NCI-H2081 (cell line): ENCODE data around the gene IFNAR2.

Experiments used
- DNase-seq, 2 experiments: peaks; one replicate each; lab custom pipeline; 2025; lab: John Stamatoyannopoulos, UW

IFNAR2 gene

DNA sequence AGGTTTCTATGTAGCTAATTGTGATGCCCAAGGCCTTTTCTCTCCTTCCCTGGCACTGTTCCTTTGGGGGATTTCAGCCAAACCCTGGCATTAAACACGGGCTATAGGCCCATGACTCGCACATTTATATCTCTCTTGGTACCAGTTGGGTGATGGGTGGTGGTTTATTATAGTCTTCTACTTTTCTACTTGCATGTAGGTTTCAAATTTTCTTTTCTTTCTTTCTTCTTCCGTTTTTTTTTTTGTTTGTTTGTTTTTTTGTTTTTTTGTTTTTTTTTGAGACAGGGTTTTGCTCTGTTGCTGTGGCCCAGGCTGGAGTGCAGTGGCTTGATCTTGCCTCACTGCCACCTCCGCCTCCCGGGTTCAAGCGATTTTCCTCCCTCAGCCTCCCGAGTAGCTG is 37.5 kb downstream of the IFNAR2 start:
- no peak for DNase-seq

DNA sequence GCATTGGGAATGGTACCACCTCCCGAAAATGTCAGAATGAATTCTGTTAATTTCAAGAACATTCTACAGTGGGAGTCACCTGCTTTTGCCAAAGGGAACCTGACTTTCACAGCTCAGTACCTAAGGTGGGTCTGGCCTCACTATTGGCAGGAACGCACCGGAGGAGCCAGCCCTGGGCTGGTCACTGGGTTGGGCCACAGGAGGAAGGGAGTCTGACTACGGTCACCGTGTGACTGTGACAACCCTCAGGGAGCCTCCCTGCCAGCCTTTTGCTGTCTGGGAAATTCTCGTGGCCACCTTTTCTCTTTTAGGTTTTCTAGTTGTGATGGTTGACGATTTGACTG is 38.6 kb downstream of the IFNAR2 start:
- DNase-seq = no peak

DNA sequence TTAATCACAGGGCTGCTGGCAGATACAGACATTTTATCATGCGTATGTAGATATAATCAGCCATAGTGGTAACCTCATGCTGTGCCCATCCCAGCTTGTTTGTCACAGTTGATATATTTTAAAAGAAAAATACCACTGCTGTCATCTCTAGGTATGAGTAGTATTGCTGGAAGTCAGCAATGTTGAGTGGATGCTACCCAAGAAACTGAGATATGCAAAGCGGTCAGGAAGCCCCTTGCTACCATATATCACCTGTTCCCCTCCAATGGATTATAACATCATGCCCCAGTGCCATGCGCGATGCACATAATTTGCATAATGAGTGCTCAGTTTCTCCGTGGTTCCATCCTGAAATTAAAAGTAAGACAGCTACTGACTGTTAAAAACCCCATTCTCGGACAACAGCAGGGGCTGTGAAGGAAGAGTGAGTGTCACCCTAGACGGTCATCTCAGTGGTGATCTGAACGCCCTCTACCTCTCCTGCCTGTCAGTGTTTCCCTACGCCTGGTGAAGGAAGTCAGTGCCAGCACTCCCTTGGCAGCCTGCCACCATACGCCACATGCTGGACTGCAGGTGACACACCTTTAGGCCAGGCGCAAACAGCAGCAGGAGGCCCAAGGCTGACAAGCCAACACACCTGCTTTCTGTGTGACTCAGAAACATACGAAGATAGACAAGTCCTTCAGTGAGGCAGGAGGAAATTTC is 39.2 kb downstream of the IFNAR2 start:
- DNase-seq = peak; percentile 69 to 89

DNA sequence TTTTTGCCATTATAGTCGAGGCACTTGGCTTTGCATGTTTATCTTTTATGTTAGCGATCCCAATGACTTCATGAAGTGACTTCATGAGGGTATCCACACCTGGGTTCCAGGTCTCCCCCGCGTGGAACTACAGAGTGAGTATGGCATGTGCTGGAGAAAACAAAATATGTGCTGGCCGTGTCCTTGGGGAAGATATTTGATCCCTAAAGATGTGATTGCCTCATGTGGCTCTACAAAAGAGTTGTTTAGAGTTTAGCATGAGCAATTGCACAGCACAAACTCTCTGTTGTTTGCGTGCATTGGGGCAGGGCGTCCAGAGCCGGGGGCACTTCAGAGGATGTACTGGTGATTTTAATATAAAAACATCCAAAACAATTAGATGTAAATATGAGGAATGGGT is 41.2 kb downstream of the IFNAR2 start:
- DNase-seq = no peak

DNA sequence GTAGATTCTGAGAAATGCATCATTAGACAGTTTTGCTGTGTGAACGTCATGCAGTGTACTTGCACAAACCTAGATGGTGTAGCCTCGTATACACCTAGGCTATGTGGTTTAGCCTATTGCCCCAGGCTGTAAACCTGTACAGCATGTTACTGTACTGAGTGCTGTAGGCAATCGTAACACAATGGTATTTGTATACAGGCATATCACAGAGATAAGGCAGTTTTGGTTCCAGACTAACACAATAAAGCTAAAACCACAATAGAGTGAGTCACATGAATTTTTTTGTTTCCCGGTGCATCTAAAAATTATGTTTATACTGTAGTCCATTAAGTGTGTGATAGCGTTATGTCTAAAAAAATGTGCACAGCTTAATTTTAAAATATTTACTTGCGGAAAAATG is 43.3 kb downstream of the IFNAR2 start:
- DNase-seq = no peak

DNA sequence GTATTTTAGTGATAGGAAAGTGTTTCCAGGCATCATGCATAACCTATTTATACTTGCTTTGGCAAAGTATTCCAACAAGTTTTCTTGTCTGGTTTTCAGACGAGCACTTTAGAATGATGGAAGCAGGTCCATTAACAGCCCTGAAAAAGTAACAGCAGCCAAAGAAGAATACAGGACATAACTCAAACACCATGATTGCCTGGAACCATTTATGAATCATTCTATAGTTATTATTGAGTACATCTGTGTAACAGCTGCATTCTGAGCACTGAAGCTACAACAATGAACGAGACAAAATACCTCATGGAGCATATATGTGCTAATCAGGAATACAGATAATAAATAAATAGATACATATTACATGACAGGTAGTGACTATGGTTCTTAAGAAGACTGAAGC is 49.0 kb downstream of the IFNAR2 start:
- no peak for DNase-seq

GRCh38 chr21:33279330-33279820 is 49.6 kb downstream of the IFNAR2 start:
- DNase-seq = no peak
